GM19240 (cell line): ENCODE results near the gene CAST.
"Not testable (repeated sequence)": the region's sequence is repeated elsewhere in the genome, so short reads cannot be mapped to it uniquely, and the experiment has no call there.

Experiments used
- DNase-seq: peaks from one replicate; pipeline ENCODE4 v3.0.0; 2011; ENCODE audit warnings: low spot score; ENCODE audit not compliant: insufficient read length

Gene CAST

GRCh38 chr5:96743805-96744204 is 81.6 kb downstream of the CAST start:
- no peak for DNase-seq

DNA sequence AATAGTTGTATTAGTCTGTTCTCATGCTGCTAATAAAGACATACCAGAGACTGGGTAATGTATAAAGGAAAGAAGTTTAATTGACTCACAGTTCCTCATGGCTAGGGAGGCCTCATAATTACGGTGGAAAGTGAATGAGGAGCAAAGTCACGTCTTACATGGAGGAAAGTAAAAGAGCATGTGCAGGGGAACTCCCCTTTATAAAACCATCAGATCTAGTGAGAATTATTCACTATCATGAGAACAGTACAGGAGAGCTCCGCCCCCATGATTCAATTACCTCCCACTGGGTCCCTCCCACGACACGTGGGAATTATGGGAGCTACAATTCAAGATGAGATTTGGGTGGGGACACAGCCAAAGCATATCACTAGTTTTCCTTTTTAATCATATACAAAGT is 82.0 kb downstream of the CAST start:
- DNase-seq, result not testable (repeated sequence)

DNA sequence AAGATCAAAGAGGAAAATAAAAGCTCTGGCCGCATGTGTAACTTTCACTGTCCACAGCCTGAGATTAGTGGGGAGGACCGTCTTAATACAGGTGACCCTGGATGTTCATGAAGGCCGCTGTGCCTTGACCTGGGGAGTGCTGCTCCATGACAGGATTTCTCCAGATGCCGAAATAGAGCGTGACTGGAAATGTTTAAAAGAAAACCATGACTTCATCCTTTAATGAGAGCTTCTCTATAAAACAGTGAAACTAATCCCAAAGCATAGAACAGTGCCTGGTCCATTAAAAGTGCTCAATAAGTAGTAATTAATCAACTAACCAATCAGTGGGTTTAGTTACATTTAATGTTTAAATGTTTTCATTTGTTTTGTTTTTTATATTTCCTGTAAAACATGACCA is 82.8 kb downstream of the CAST start:
- no peak for DNase-seq

DNA sequence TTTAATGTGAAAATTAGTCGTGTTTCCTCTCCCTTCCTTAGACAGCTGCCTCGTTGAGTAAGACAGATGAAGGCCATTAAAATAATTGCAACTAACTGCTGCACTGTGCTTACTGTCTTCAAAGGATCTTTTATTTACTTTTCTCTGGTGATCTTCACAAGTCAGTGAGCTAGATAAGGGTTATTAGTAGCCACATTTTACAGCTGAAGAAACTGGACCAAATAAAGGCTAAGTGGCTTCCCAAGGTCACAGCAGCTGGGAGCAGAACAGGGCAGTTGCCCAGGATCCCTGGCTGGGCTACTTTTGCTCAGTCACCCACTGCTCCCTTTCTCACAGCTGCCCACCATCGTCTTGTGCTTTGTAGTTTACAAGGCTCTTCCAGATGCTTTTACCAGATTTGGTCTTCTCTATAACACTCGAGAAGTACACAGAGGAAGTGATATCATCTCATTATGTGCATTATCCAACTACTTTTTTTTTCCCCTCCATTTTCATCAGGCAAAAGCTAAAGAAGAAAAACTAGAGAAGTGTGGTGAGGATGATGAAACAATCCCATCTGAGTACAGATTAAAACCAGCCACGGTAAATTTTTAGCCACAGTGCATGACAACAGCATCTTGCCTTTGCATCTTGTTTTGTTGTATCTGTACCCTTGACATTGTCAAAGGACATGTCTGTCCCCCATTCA is 83.8 kb downstream of the CAST start:
- DNase-seq, result no peak

GRCh38 chr5:96747720-96748119 is 85.5 kb downstream of the CAST start:
- no peak for DNase-seq

DNA sequence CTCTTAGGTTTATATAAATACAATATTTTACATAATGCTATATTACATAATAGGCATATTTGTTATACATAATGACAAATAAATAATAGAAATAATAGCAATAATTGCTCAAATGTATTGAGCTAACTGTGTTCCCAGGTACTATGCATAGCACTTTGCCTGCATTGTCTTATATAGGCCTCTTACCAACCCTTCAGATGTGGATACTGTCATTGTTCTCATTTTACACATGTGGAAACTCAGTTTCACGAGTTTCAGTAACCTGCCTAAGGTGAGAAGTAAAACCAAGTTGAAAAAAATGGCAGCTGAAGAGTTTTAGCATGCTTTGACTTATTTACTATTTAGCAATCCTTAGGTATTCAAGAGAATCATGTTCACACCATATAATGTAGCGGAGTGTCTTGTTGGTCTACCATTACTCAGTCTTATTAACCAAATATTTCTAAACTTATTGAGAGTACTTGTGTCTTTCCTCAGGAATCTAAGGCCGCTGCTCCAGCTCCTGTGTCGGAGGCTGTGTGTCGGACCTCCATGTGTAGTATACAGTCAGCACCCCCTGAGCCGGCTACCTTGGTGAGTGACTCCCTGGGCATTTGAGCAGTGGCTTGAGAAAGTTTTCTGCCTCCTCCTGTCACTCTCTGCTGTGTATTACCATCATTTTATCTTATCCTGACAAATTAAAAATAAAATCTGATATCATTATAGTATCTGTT is 88.1 kb downstream of the CAST start:
- no peak for DNase-seq

DNA sequence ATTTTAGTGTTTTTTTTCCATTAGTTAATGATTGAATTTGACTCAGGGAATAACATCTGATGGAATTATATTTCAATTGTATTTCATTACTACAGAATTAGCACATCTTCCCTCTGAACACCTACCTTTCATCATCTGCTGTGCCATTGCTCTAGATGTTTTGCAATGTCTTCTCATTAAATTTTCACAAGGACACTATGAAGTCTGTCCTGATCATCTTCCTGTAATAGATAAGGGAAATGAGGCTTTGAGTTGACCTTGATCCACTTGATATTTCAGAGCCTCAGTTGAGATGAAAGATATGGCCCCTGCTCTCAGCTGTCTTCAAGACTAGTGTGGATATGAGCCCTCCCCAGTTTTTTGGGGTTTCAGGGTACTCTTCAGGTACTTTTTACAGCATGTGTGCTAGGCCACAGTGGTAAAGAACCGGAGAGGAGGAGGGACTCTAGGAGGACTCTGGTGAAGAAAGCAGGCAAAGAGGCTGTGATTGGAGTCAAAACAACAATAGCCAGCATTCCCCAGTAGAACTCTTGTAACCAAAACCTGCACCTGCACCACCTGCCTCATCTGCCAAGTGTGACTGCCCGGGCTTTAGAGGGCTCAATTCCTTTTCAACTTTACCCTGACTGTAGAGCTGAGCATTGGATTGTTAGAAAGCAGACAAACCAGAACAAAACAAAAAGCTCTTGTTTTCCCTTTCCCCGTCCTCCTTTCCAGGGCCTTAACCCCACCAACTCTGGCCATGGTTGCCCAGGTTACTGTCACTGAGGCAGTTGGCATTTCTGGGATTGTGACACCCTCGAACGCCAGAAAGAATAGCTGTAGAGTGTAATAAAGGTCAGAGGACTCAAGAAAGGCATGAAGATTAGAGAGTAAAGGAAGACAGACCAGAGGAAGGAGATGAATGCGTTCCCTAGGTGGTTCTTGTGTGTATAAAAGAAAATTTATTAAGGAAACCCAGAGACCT is 89.3 kb downstream of the CAST start:
- no peak for DNase-seq

DNA sequence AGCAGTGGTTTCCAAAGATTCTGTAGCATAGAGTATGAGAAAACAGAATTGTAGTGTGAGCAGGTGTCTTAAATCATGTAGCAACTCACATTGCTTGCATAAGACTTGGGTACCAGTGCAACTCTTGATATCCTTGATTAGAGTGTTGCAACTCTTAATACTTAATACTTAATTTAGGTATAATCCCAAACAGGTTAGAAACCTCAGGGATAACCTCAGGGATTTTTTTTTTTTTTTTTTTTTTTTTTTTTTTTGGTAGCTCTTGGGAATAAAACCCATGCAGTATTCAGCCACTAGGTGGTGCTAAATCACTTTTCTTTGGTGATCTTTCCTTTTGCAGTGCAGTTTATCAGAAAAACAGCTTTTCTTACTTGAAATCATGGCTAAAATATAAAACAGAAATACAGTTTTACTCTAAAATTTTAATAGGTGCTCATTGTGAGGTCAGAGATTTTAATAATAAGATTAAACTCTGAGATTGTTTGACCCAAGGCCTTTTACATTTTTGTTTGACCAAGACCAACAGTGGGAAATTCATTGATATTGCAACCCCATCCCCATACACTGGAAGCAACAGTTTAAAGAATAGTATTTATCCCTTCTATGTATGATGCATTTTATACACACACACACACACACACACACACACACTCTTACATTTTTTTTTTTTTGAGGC is 90.3 kb downstream of the CAST start:
- no peak for DNase-seq

- DNase-seq, result no peak
Observed at GRCh38 chr5:96753017-96753397, 90.8 kb downstream of the CAST start.

DNA sequence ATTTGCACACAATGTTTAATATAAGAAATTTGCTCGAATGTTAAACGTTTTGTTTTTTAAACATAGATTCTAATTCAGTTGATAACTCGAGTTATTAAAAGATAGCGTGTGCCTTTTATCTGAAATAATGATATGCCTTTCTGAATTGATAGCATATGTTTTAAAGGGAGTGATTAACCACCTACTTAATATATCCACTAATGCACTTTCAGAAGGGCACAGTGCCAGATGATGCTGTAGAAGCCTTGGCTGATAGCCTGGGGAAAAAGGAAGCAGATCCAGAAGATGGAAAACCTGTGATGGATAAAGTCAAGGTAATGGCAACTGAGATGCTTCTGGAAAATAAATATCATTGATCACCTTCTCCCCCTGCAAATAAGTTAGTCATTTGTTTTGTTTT is 91.7 kb downstream of the CAST start:
- no peak for DNase-seq

GRCh38 chr5:96755851-96756250 is 93.7 kb downstream of the CAST start:
- DNase-seq, result no peak

DNA sequence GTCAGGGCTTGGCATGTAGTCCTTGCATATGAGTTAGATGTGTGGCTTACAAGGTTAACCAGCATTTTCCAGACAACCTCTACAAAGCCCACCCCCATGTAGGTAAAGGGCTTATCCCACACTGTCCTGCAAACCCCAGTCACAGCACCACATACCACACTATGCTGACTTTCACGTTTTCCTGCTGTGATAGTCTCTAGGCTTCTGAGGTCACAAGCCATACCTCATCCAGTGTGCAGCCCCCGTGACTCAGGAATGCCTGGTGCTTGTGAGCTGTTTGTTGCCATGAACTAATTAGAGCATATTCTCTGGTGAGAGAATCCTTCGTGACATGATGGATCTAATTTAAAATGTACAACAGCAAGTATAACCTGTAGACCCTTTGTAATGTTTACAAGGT is 94.8 kb downstream of the CAST start:
- no peak for DNase-seq

- no peak for DNase-seq
Observed at GRCh38 chr5:96758621-96759020, 96.4 kb downstream of the CAST start.

DNA sequence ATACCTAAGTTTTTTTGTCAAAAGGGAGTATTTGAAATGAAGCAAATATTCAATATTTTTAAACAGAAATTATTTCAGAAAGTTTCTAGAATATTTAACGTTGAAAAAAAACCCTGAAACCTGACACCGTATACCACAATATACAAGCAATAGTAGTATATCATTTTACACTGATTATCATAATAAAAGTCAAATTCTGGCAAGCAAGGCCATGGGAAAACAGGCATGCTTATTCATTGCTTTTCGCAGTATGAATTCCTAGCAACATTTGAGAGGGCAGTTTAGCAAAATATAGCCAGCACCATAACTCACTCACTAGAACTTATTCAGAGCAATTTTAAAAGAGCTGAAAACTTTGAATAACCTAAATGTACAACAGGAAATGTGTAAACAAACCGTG is 99.4 kb downstream of the CAST start:
- DNase-seq, result no peak

DNA sequence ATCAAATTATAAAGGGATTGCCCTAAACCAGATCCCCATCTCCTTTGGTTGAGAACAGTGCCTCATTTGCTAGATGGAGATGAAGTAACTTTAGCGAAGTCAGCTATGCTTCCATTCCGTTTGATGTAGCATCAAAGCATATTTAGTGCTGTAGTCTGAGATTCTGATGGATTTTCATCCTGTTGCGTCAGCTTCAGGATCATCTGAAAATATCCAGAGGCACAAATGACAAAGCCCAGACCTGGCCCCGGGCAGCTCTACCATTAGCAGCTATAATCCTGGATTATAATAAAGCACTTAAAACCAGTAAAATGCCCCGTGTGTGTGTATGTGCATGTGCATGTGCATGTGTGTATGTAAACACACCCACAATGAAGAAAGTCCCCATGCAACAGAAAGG is 100.8 kb downstream of the CAST start:
- DNase-seq, result no peak

GRCh38 chr5:96765043-96765442 is 102.9 kb downstream of the CAST start:
- DNase-seq, result no peak

- DNase-seq, result no peak
Observed at GRCh38 chr5:96768708-96769251, 106.6 kb downstream of the CAST start.

DNA sequence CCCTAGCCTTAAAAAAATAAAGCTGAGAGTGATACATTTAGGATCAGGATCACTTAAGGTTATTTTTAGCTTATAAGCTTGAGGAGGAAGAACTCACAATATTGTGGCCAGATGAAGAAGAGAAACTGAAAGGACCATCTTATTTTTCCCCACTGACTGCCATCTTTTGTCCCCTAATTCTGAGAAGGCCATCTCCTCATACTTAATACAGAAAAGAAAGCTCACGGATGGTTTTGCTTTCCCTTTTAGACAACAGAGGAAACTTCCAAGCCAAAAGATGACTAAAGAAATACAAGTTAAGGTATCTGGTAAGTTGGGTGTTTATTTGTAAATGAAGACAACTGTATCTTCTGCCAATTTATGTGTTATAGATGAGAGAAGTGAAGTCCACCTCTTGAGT is 109.2 kb downstream of the CAST start:
- DNase-seq, result no peak

DNA sequence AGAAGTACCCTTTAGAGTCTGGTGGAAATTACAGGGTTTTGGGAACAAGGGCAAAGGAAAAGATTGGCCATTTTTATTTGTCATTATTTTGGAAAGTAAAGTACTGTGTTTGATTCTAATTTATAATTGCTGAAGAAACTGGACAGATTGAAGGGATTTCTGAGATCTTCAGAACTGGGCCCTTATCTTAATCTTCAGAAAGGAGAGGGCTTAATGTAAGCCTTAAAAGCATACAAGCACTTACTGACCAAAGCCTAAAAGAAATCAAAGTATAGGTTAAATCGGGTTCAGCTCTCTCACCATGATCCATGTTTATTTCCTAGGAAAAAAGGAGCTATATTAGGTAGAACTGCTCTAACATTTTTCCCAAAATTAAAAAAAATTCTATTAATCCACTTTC is 109.9 kb downstream of the CAST start:
- no peak for DNase-seq

- DNase-seq, result no peak
Observed at GRCh38 chr5:96772542-96772941, 110.4 kb downstream of the CAST start.

DNA sequence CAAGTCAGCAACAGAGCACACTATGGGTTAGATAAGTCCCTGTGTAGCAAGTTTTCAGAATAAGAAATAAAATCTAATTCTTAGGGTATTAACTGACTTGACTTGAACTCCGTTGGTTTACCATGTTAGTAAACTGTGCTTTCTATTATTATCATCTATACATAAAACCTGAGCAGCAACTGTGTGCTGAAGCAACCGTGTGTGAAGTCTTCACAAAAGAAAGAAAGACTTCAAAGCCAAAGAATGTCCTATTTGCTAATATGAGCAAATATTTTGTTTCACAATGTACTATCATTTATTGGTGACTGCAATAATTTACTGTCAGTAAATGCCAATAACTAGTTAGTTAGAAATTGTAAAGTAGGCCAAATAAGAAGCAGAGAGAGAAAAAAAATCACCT is 112.9 kb downstream of the CAST start:
- DNase-seq, result no peak
